LNCAP (cell line): ENCODE measurements around the gene HERC5.

Source experiments
- CTCF ChIP-seq: fragments of 450-650 bp; IDR thresholded peaks from 2 replicates; pipeline ENCODE4 v1.5.1; 2017; ENCODE audit warnings: mild to moderate bottlenecking

The HERC5 gene

DNA sequence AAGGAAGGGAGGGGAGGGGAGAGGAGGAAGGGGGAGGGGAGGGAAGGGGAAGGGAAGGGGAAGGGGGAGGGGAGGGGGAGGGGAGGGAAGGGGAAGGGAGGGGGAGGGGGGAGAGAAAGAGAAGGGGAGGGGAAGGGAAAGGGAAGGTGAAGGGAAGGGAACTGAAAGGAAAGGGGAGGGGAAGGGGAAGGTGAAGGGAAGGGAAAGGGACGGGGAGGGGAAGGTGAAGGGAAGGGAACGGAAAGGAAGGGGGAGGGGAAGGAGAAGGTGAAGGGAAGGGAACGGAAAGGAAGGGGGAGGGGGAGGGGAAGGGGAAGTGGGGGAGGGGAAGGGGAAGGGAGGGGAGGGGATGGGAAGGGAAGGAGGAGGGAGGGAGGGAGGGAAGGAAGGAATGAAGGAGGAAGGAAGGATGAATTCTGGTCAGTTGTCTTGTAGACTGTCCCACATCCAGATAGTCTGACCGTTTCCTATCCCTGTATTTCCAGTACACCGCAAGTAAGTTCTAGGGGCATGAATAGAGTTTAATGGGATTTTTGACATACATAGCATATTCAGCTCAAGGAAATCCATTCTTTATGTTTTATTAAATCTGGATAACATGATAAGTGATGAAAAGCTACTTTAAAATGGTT, 20.4 kb downstream of the HERC5 start:
- TF ChIP-seq CTCF, result no peak

- TF ChIP-seq CTCF, result no peak
Observed at GRCh38 chr4:88478247-88478646, 21.3 kb downstream of the HERC5 start.

DNA sequence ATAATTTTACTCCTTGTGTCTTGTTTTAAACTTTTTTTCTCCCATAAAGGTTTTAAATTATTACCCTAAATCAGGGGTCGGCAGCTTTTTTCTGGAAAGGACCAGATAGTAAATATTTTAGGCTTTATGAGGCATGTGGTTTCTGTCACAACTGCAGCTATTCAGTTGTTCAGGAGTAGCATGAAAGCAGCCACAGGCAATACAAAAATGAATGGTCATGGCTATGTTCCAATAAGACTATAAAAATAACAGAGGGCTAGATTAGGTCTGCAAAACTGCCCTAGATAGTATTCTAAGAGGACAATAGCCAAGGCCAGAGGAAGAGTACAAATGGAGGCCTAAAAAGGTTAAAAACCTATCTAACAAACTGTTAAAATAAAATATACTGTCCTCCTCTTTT, 24.6 kb downstream of the HERC5 start:
- no peak for TF ChIP-seq CTCF

- no peak for TF ChIP-seq CTCF
Observed at GRCh38 chr4:88489100-88489761, 32.3 kb downstream of the HERC5 start.

- no peak for TF ChIP-seq CTCF
Observed at GRCh38 chr4:88497859-88498409, 41.0 kb downstream of the HERC5 start.

- no peak for TF ChIP-seq CTCF
Observed at GRCh38 chr4:88503344-88503743, 46.4 kb downstream of the HERC5 start.

GRCh38 chr4:88511236-88511635, 54.3 kb downstream of the HERC5 start:
- no peak for TF ChIP-seq CTCF
